Measurements from ENCODE around the gene KCNK18. TPM values are rescaled to one million over a fixed set of nuclear protein-coding genes. Genes with fewer than 3 reads are reported as not detected.
A peak's percentile ranks its signal among the peaks of the same experiment; 100 is the strongest.

The KCNK18 gene
- total RNA-seq, 6 experiments from 2014 or later = not detected

DNA sequence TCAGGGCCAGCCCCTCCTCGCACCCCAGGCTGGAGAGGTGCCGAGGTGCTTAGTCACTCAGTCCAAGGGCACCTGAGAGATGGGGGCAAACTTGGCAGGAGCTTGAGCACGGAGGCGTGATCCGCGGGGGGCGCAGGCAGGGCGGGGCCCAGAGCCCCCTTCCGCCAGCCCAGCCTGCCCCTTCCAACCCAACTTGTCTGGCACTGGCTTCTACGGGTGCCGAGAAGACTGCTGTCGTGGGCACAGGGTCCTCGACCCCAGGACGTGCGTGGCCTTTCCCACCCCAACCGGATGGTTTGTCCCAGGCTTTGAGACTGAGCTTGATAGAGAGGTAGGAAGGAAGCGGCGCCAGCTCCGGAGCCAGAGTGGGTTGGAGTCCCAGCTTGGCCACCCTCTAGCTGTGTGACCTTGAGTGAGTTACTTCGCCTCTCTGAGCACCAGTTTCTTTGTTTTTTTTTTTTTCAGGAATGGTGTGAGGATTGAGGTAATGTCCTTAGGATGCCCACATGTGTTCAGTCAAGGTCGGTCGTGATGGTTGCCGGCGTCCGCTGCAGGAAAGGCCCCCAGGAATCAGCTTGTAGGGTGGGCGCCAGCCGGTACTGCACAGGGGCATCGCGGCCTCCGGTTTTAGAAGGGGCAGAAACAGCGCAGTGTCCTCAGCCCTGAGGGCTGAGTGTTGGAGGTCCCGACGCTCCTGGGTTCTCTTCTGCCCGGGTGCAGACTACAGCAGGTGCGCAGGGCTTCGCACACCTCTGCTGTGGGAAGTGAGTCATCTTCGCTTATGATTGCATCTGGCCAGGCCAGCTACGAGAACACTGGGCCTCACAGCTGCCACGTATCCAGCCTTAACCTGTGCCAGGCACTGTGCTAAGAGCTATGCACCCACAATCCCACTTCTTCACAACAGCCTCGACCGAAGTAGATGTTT is 30.6 kb upstream of the KCNK18 start:
- TF ChIP-seq POLR2A (IDR thresholded peaks at IDR 0.05) = no peak
- TF ChIP-seq, protein P1, sequence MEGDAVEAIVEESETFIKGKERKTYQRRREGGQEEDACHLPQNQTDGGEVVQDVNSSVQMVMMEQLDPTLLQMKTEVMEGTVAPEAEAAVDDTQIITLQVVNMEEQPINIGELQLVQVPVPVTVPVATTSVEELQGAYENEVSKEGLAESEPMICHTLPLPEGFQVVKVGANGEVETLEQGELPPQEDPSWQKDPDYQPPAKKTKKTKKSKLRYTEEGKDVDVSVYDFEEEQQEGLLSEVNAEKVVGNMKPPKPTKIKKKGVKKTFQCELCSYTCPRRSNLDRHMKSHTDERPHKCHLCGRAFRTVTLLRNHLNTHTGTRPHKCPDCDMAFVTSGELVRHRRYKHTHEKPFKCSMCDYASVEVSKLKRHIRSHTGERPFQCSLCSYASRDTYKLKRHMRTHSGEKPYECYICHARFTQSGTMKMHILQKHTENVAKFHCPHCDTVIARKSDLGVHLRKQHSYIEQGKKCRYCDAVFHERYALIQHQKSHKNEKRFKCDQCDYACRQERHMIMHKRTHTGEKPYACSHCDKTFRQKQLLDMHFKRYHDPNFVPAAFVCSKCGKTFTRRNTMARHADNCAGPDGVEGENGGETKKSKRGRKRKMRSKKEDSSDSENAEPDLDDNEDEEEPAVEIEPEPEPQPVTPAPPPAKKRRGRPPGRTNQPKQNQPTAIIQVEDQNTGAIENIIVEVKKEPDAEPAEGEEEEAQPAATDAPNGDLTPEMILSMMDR (IDR thresholded peaks at IDR 0.05) = no peak
- Histone ChIP-seq H3K4me3 (no peak overlapping the region), H3K36me3 (no peaks in the 10 kb centered on the region), H3K4me1 (peaks cover 0 to 24% (median 0%) of the 10 kb centered on the region in 4 donors), H3K27me3 (peaks cover 15 to 80% of the 10 kb centered on the region in 2 donors), H3K27ac (no peak overlapping the region), H3K9me3 (no peaks in the 10 kb centered on the region)
- intact Hi-C loops (cut with DNase I) = loop anchor here in 1 of 2 donors (5.0 kb wide), 1 partner anchor 374 kb away; no protein-coding TSS in a partner anchor
- DNase-seq (no peak), ATAC-seq (peak in 1 of 4 donors; percentile 36)
- WGBS (ENCODE audit: insufficient coverage, low coverage, low lambda C conversion rate, missing lambda C conversion rate) = 8% methylated on average over 12 of the region's 41 CpGs

DNA sequence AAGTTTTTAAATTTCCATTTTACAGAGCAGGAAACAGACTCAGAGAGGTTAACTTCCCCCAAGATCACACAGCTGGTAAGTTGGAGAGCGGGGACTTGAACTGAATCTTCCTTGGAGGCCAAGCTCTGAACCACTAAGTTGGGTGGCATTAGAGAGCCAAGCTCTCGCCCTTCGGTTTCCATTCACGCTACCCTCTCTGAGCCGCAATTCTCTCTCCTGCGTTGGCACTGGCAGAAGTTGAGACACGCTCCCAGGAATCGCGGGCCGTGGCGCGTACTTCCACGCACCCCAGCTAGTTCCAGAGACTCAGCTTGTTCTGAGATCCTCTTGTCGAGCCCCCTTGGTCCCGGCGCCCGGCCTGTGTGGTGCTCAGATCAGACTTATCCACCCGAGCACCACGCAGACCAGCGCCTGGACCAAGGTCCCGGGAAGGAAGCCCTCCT is 29.9 kb upstream of the KCNK18 start:
- H3K27ac ChIP-seq = no peak overlapping the region
- H3K27me3 ChIP-seq = peaks cover 15 to 79% of the 10 kb centered on the region in 2 donors
- H3K4me1 ChIP-seq = peaks cover 0 to 24% (median 0%) of the 10 kb centered on the region in 4 donors
- intact Hi-C loops (cut with DNase I) = loop anchor here in 1 of 2 donors (5.0 kb wide), 1 partner anchor 375 kb away; no protein-coding TSS in a partner anchor
- ATAC-seq (no peak), DNase-seq (no peak)
- H3K9me3 ChIP-seq = no peaks in the 10 kb centered on the region
- no peak overlapping the region for H3K4me3 ChIP-seq
- WGBS (ENCODE audit: insufficient coverage, low coverage, low lambda C conversion rate, missing lambda C conversion rate) = 4% methylated on average over 4 of the region's 21 CpGs
- no peaks in the 10 kb centered on the region for H3K36me3 ChIP-seq
- TF ChIP-seq POLR2A (IDR thresholded peaks at IDR 0.05) = no peak
- TF ChIP-seq, protein P1 (IDR thresholded peaks at IDR 0.05) = no peak

DNA sequence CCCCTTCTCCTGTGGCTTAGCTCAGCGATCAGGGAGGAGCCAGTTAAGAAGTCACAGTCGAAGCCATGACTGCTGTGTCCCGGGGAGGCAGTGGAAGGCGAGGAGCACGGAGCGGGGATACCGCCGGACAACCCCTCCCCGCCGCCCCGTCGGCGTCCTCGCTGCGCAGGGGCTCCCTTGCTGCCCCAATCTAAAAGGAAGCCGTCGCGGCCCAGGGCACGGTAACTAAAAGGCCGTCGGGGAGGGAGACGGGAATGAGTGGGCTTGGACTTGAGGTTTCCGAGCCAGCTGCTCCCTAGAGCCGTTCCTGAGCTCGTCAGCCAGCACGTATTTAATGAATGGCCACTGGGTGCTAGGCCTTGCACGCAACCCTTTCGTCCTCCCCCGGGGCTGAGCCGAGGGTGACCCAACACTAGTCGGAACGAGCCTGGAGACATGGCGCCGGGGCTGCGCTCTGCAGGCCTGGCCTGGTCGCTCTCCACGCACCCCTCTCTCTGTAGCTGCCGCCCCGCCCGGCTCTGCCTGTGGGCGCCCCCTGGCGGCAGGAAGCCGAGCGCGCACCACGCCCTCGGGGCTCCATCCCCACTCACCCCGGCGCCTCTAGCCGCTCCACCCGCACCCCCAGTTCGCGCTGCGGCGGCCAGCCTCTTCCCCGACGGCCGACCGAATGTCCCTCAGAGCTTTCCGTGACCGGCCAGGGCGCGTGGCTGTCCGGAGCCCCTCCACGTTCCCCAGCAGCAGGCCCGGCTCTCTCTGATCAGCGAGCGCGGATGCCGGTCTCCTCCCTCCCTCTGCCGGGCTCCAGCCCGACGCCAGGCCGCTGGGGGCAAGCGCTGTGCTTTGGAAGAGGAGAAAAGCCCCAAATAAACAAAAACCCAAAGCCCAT is 29.3 kb upstream of the KCNK18 start:
- no peak overlapping the region for H3K27ac ChIP-seq
- no peaks in the 10 kb centered on the region for H3K36me3 ChIP-seq
- peak; percentile 62 to 73 (median 73) for DNase-seq
- peaks cover 15 to 75% of the 10 kb centered on the region in 2 donors for H3K27me3 ChIP-seq
- ATAC-seq = peak; percentile 88 to 91 (median 90)
- intact Hi-C loops (cut with DNase I) = loop anchor here in 1 of 2 donors (5.0 kb wide), 1 partner anchor 376 kb away; no protein-coding TSS in a partner anchor
- H3K9me3 ChIP-seq = no peaks in the 10 kb centered on the region
- TF ChIP-seq, protein P1 (IDR thresholded peaks at IDR 0.05) = peak; percentile 86 to 98 (median 94)
- no peak for TF ChIP-seq POLR2A (IDR thresholded peaks at IDR 0.05)
- H3K4me1 ChIP-seq = peaks cover 0 to 20% (median 0%) of the 10 kb centered on the region in 4 donors
- peak overlapping the region in 1 of 3 donors; percentile 15 for H3K4me3 ChIP-seq
- WGBS (ENCODE audit: insufficient coverage, low coverage, low lambda C conversion rate, missing lambda C conversion rate) = 4% methylated on average over 30 of the region's 75 CpGs

GRCh38 chr10:117168729-117169128 is 28.6 kb upstream of the KCNK18 start:
- peaks cover 0 to 13% (median 0%) of the 10 kb centered on the region in 4 donors for H3K4me1 ChIP-seq
- no peaks in the 10 kb centered on the region for H3K36me3 ChIP-seq
- ATAC-seq (no peak), DNase-seq (no peak)
- intact Hi-C loops (cut with DNase I) = loop anchor here in 1 of 2 donors (5.0 kb wide), 1 partner anchor 376 kb away; no protein-coding TSS in a partner anchor
- no peak overlapping the region for H3K27ac ChIP-seq
- no peaks in the 10 kb centered on the region for H3K9me3 ChIP-seq
- 3% methylated on average over 19 of the region's 25 CpGs for WGBS (ENCODE audit: insufficient coverage, low coverage, low lambda C conversion rate, missing lambda C conversion rate)
- H3K4me3 ChIP-seq = no peak overlapping the region
- H3K27me3 ChIP-seq = peaks cover 15 to 68% of the 10 kb centered on the region in 2 donors
- no peak for TF ChIP-seq POLR2A (IDR thresholded peaks at IDR 0.05)
- TF ChIP-seq, protein P1 (IDR thresholded peaks at IDR 0.05) = no peak

Data from right lobe of liver (tissue), 6 donors.